MM.1S (cell line): ENCODE results near the gene ACTR3C.

Source experiments
- DNase-seq: peaks from one replicate; pipeline ENCODE4 v3.0.0-alpha.2; 2015
- H2AFZ ChIP-seq: fragments of 300-600 bp; sonication (generic); 2 replicates; pipeline ENCODE4 v1.6.0; 2016; ENCODE audit warnings: antibody characterized with exemption, low read length
- H3F3A ChIP-seq: fragments of 300-600 bp; sonication (generic); 2 replicates; pipeline ENCODE4 v1.6.1; 2016; ENCODE audit warnings: mild to moderate bottlenecking, antibody characterized with exemption, low read length, moderate library complexity, mixed read lengths; ENCODE audit not compliant: insufficient read depth
- H3K27ac ChIP-seq: fragments of 300-600 bp; sonication (generic); 2 replicates; pipeline ENCODE4 v1.5.1; 2016; ENCODE audit warnings: mild to moderate bottlenecking, low read length
- H3K27me3 ChIP-seq: fragments of 300-600 bp; sonication (generic); replicated peaks from 2 replicates; pipeline ENCODE4 v1.6.0; 2016; ENCODE audit warnings: low read length; ENCODE audit not compliant: insufficient read depth
- H3K36me3 ChIP-seq: fragments of 300-600 bp; sonication (generic); replicated peaks from 2 replicates; pipeline ENCODE4 v1.6.1; 2016; ENCODE audit warnings: mild to moderate bottlenecking, low read length, mixed read lengths; ENCODE audit not compliant: insufficient read depth
- H3K4me1 ChIP-seq: fragments of 300-600 bp; sonication (generic); 2 replicates; pipeline ENCODE4 v1.6.1; 2016; ENCODE audit warnings: low read length, mixed read lengths
- H3K4me2 ChIP-seq: fragments of 300-600 bp; sonication (generic); 2 replicates; pipeline ENCODE4 v1.6.0; 2016; ENCODE audit warnings: low read depth, low read length
- H3K4me3 ChIP-seq: fragments of 300-600 bp; sonication (generic); 2 replicates; pipeline ENCODE4 v1.5.1; 2016; ENCODE audit warnings: low read length, mixed read lengths
- H3K79me2 ChIP-seq: fragments of 300-600 bp; sonication (generic); 2 replicates; pipeline ENCODE4 v1.6.1; 2016; ENCODE audit warnings: mixed run types, low read length, mixed read lengths
- H3K9ac ChIP-seq: fragments of 300-600 bp; sonication (generic); 2 replicates; pipeline ENCODE4 v1.6.1; 2016; ENCODE audit warnings: low read length, mixed read lengths
- H3K9me2 ChIP-seq: fragments of 300-600 bp; sonication (generic); replicated peaks from 2 replicates; pipeline ENCODE4 v1.6.1; 2016; ENCODE audit warnings: mild to moderate bottlenecking, low read length, mixed read lengths; ENCODE audit not compliant: insufficient read depth
- H3K9me3 ChIP-seq: fragments of 300-600 bp; sonication (generic); replicated peaks from 2 replicates; pipeline ENCODE4 v1.6.1; 2016; ENCODE audit warnings: mild to moderate bottlenecking, low read length, mixed read lengths; ENCODE audit not compliant: insufficient read depth
- H4K20me1 ChIP-seq: fragments of 300-600 bp; sonication (generic); 2 replicates; pipeline ENCODE4 v1.6.1; 2016; ENCODE audit warnings: mild to moderate bottlenecking, low read length, moderate library complexity, mixed read lengths; ENCODE audit not compliant: insufficient read depth
- EZH2 ChIP-seq: fragments of 300-600 bp; sonication (generic); optimal IDR thresholded peaks from 2 replicates; pipeline ENCODE3; 2017; ENCODE audit warnings: low read depth, mild to moderate bottlenecking, antibody characterized with exemption, low read length, mixed read lengths
- EZH2phosphoT487 ChIP-seq: fragments of 300-600 bp; sonication (generic); IDR thresholded peaks from 2 replicates; pipeline ENCODE4 v1.6.1; 2018; ENCODE audit warnings: antibody characterized with exemption, low read length
- TF ChIP-seq, protein P1 (sequence below): fragments of 300-600 bp; sonication (generic); IDR thresholded peaks from 2 replicates; pipeline ENCODE4 v1.5.1; 2016; ENCODE audit warnings: antibody characterized with exemption, low read length, mixed read lengths

Gene ACTR3C

DNA sequence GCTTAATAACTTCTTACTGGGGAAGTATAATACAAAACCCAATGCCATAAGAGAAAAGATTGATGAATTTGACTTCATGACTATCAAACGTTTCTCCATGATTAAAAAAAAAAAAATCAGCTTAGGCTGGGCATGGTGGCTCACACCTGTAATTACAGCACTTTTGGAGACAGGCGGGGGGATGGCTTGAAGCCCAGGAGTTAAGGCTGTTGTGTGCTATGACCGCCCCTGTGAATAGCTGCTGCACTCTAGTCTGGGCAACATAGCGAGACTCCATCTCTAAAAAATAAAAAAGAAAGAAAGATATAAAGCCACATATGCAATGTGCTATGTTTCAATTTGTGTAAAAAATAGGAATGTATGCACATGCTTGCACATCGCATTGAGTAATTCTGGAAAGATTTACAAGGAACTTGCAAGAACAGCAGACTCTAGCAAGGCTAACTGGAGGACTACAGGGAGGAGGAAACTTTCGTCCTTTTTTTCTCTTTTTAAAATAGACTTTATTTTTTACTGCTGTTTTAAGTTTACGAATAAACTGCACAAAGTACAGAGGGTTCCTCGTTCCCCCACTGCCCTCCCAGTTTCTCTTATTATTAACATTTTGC, 28.3 kb upstream of the ACTR3C start:
- no peaks in the 10 kb centered on the region for H3K36me3 ChIP-seq
- no peak for DNase-seq
- H3K4me2 ChIP-seq, result no peak overlapping the region
- H3F3A ChIP-seq, result no peaks in the 10 kb centered on the region
- no peak overlapping the region for H3K9ac ChIP-seq
- no peak overlapping the region for H3K4me3 ChIP-seq
- H3K27ac ChIP-seq, result no peak overlapping the region
- no peak for TF ChIP-seq EZH2
- TF ChIP-seq EZH2phosphoT487, result no peak
- TF ChIP-seq, protein P1, sequence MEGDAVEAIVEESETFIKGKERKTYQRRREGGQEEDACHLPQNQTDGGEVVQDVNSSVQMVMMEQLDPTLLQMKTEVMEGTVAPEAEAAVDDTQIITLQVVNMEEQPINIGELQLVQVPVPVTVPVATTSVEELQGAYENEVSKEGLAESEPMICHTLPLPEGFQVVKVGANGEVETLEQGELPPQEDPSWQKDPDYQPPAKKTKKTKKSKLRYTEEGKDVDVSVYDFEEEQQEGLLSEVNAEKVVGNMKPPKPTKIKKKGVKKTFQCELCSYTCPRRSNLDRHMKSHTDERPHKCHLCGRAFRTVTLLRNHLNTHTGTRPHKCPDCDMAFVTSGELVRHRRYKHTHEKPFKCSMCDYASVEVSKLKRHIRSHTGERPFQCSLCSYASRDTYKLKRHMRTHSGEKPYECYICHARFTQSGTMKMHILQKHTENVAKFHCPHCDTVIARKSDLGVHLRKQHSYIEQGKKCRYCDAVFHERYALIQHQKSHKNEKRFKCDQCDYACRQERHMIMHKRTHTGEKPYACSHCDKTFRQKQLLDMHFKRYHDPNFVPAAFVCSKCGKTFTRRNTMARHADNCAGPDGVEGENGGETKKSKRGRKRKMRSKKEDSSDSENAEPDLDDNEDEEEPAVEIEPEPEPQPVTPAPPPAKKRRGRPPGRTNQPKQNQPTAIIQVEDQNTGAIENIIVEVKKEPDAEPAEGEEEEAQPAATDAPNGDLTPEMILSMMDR, result no peak
- no peaks in the 10 kb centered on the region for H4K20me1 ChIP-seq
- H2AFZ ChIP-seq, result no peak overlapping the region
- H3K4me1 ChIP-seq, result peaks cover 13% of the 10 kb centered on the region; the same call in 1 of the 2 replicates
- no peaks in the 10 kb centered on the region for H3K9me2 ChIP-seq
- H3K9me3 ChIP-seq, result no peaks in the 10 kb centered on the region
- no peaks in the 10 kb centered on the region for H3K79me2 ChIP-seq
- peaks cover 6% of the 10 kb centered on the region; the same call in 1 of the 2 replicates for H3K27me3 ChIP-seq

DNA sequence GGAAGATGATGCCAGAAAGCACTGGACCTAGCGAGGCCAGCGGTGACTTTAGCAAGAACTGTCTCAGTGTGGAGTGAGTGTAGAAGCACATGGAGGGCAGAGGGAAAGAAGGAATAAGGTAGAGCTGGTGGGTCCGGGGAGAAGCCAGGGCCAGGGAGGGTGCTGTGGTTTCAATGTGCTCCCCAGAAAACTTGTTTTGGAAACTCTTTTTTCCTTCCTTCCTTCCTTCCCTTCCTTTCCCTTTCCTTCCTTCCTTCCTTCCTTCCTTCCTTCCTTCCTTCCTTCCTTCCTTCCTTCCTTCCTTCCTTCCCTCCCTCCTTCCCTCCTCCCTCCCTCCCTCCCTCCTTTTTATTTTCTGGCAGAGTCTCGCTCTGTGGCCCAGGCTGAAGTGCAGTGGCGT, 23.6 kb upstream of the ACTR3C start:
- no peaks in the 10 kb centered on the region for H4K20me1 ChIP-seq
- no peaks in the 10 kb centered on the region for H3K9me3 ChIP-seq
- H3K27me3 ChIP-seq, result peaks cover 6% of the 10 kb centered on the region
- H3K79me2 ChIP-seq, result no peaks in the 10 kb centered on the region
- TF ChIP-seq EZH2phosphoT487 (no peak), EZH2 (no peak)
- TF ChIP-seq, protein P1, result no peak
- no peak for DNase-seq
- no peaks in the 10 kb centered on the region for H3K9me2 ChIP-seq
- H2AFZ ChIP-seq, result no peak overlapping the region
- no peak overlapping the region for H3K4me3 ChIP-seq
- H3K27ac ChIP-seq, result no peak overlapping the region
- H3K9ac ChIP-seq, result no peak overlapping the region
- H3K36me3 ChIP-seq, result no peaks in the 10 kb centered on the region
- no peak overlapping the region for H3K4me2 ChIP-seq
- no peaks in the 10 kb centered on the region for H3F3A ChIP-seq
- H3K4me1 ChIP-seq, result no peaks in the 10 kb centered on the region

DNA sequence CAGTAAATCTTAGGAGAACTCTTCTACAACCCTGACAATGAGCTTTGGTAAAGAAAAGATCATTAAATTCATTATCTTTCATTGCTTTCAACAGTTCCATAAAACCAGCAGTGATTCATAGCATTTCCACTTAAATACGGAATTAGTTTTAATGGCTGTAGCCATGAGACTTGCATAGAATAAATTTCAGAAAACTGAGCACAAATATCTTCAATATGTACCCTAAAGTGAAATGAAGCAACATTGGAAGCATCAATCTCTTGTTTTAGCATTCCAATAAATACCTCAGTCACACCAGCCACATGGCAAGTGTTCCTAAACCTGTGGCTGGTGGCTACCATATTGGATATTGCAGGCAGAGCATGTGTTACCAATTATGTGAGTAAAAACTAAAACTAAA, 21.7 kb upstream of the ACTR3C start:
- H3K4me2 ChIP-seq, result no peak overlapping the region
- H3K27me3 ChIP-seq, result peaks cover 2% of the 10 kb centered on the region; the same call in 1 of the 2 replicates

More for the DNA sequence above, 21.7 kb upstream of the ACTR3C start:
- H3K4me3 ChIP-seq, result no peak overlapping the region
- H3K9me2 ChIP-seq, result no peaks in the 10 kb centered on the region
- H3F3A ChIP-seq, result no peaks in the 10 kb centered on the region
- H3K36me3 ChIP-seq, result no peaks in the 10 kb centered on the region
- H3K4me1 ChIP-seq, result no peaks in the 10 kb centered on the region
- H3K27ac ChIP-seq, result no peak overlapping the region
- no peaks in the 10 kb centered on the region for H3K79me2 ChIP-seq
- TF ChIP-seq EZH2phosphoT487 (no peak), EZH2 (no peak)
- TF ChIP-seq, protein P1, result no peak
- H2AFZ ChIP-seq, result no peak overlapping the region
- no peaks in the 10 kb centered on the region for H3K9me3 ChIP-seq
- H3K9ac ChIP-seq, result no peak overlapping the region
- H4K20me1 ChIP-seq, result no peaks in the 10 kb centered on the region
- DNase-seq, result no peak
